ENCODE measurements around the gene KCNT1. TPM values are rescaled to one million over a fixed set of nuclear protein-coding genes. Genes with fewer than 3 reads are reported as not detected.

The KCNT1 gene
- polyA plus RNA-seq, 1 experiment: not detected

DNA sequence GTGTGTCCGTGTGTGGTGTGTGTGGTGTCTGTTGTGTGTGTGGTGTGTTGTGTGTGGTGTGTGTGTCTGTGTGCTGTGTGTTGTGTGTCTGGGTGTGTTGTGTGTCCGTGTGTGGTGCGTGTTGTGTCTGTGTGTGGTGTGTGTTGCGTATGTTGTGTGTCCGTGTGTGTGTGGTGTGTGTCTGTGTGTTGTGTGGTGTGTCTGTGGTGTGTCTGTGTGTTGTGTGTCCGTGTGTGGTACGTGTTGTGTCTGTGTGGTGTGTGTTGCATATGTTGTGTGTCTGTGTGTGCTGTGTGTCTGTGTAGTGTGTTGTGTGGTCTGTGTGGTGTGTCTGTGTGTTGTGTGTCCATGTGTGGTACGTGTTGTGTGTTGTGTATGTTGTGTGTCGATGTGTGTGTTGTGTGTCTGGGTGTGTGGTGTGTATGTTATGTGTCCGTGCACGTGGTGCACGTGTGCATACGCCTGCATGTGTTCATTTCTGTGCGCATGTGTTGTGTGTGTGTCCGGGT, 72.3 kb downstream of the KCNT1 start:
- TF ChIP-seq CTCF (IDR thresholded peaks at IDR 0.05; ENCODE audit: insufficient read depth, low read depth, low read length): no peak
- ChIA-PET CTCF (no interaction called here), POLR2A (no interaction called here)
- H3K27me3 ChIP-seq (ENCODE audit: control insufficient read depth, insufficient read depth, low read length): no peaks in the 10 kb centered on the region; the same call in 1 of the 2 replicates
- no peaks in the 10 kb centered on the region for H3K36me3 ChIP-seq (ENCODE audit: control insufficient read depth, insufficient read depth, low read length)
- no peak overlapping the region for H3K4me3 ChIP-seq (ENCODE audit: low read depth, low read length)
- no peak for DNase-seq (ENCODE audit: low read depth)

DNA sequence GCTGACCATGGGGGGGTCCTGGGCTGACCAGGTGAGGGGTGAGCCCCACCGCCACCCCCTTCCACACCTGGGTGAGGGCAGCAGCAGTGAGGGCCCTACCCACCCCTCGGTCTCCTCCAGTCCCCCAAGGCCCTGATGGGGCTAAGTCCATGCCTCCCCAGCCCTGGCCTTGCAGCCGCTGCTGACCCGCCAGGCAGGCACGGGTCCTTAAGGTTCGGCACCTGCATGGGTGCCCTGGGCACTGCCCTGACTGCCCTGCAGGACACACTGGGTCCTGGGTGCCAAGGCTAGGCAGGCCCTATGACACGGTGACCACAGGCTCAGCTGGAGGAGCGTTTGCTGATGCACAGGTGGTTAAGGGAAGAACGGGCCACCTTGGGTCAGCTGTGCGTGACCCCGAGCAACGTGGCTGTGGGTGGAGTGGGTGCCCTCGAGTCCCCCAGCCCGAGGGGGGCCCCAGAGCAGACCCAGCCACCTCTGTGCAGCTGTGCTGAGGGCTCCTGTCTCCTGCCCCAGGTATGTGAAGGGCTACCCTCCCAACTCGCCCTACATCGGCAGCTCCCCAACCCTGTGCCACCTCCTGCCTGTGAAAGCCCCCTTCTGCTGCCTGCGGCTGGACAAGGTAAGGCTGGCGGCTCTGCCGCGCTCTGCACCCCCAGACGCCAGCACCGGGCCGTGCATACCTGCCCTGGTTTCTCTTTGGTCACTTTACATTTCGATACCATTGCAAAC, 73.0 kb downstream of the KCNT1 start:
- TF ChIP-seq CTCF (IDR thresholded peaks at IDR 0.05; ENCODE audit: insufficient read depth, low read depth, low read length): no peak
- no peaks in the 10 kb centered on the region for H3K36me3 ChIP-seq (ENCODE audit: control insufficient read depth, insufficient read depth, low read length)
- H3K27me3 ChIP-seq (ENCODE audit: control insufficient read depth, insufficient read depth, low read length): no peaks in the 10 kb centered on the region; the same call in 1 of the 2 replicates
- no peak overlapping the region for H3K4me3 ChIP-seq (ENCODE audit: low read depth, low read length)
- ChIA-PET POLR2A (no interaction called here), CTCF (no interaction called here)
- no peak for DNase-seq (ENCODE audit: low read depth)

DNA sequence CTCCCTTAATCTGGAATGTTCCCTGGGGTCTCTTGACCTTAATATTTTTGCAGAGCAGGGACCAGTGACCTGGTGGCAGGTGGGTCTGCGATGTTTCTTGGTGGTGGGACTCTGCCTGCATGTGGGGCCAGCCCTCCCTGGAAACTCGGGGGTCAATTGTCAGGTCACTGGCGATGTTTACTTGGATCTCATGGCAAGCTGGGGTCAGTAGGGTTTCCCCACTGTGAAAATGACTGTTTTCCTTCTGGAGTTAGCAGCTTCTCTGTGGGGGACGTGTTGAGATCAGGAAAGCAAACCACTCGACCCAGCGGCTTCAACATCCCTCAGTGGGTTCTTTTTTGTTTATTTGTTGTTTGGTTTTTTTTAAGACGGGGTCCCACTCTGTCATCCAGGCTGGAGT, 73.9 kb downstream of the KCNT1 start:
- DNase-seq (ENCODE audit: low read depth): no peak
- no peaks in the 10 kb centered on the region for H3K36me3 ChIP-seq (ENCODE audit: control insufficient read depth, insufficient read depth, low read length)
- TF ChIP-seq CTCF (IDR thresholded peaks at IDR 0.05; ENCODE audit: insufficient read depth, low read depth, low read length): no peak
- no peak overlapping the region for H3K4me3 ChIP-seq (ENCODE audit: low read depth, low read length)
- no peaks in the 10 kb centered on the region; the same call in 1 of the 2 replicates for H3K27me3 ChIP-seq (ENCODE audit: control insufficient read depth, insufficient read depth, low read length)
- ChIA-PET POLR2A (no interaction called here), CTCF (no interaction called here)

DNA sequence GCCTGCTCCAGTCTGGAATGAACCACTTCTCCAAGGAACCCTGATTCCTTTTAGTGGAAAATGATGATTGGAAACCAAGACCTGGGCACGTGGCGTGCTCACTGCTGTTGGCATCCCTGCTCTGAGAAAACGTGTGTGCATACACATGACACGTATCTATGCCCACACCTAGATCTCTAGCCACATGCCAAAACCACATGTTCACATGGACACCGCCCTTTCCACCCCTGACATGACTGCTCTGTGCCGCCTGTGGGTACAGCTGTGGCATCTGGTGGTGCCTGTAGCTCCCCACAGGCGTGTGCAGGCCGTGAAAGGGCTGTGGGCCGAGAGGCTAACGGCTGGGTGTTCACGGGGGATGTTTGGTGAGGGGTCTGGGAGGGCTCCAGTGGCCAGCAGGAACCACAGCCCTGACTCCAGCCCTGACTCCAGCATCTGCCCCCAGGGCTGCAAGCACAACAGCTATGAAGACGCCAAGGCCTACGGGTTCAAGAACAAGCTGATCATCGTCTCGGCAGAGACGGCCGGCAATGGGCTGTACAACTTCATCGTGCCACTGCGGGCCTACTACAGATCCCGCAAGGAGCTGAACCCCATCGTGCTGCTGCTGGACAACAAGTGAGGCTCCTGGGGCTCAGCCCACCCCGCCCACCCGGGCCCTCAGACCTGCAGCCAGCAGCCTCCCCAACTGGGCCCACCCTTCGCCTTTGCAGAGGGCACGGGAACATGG, 75.1 kb downstream of the KCNT1 start:
- no peak for TF ChIP-seq CTCF (IDR thresholded peaks at IDR 0.05; ENCODE audit: insufficient read depth, low read depth, low read length)
- no peak for DNase-seq (ENCODE audit: low read depth)
- CTCF ChIA-PET: interaction anchor here (1.1 to 1.2 kb wide), 2 partner anchors 21 to 39 kb away, joined by 3 to 4 read pairs; no protein-coding TSS in a partner anchor
- POLR2A ChIA-PET: no interaction called here
- H3K4me3 ChIP-seq (ENCODE audit: low read depth, low read length): no peak overlapping the region
- no peaks in the 10 kb centered on the region for H3K36me3 ChIP-seq (ENCODE audit: control insufficient read depth, insufficient read depth, low read length)
- H3K27me3 ChIP-seq (ENCODE audit: control insufficient read depth, insufficient read depth, low read length): no peaks in the 10 kb centered on the region; the same call in 1 of the 2 replicates

- no peak for TF ChIP-seq CTCF (IDR thresholded peaks at IDR 0.05; ENCODE audit: insufficient read depth, low read depth, low read length)
- no peaks in the 10 kb centered on the region; the same call in 1 of the 2 replicates for H3K27me3 ChIP-seq (ENCODE audit: control insufficient read depth, insufficient read depth, low read length)
- CTCF ChIA-PET: interaction anchor here (1.1 to 1.2 kb wide), 2 partner anchors 20 to 40 kb away, joined by 3 to 4 read pairs; no protein-coding TSS in a partner anchor
Measured at GRCh38 chr9:135777623-135778177, 75.7 kb downstream of the KCNT1 start.

More at GRCh38 chr9:135777623-135778177, 75.7 kb downstream of the KCNT1 start:
- H3K4me3 ChIP-seq (ENCODE audit: low read depth, low read length): no peak overlapping the region
- no peak for DNase-seq (ENCODE audit: low read depth)
- H3K36me3 ChIP-seq (ENCODE audit: control insufficient read depth, insufficient read depth, low read length): no peaks in the 10 kb centered on the region
- POLR2A ChIA-PET: no interaction called here

All from BJ (cell line).